Activated CD8-positive, alpha-beta memory T cell treated with anti-CD3 and anti-CD28 coated beads for 24 hours (primary cell): ENCODE data around the gene PLOD3.

Experiments
- DNase-seq: peaks from one replicate; pipeline ENCODE4 v3.0.0-alpha.2; 2020

Gene PLOD3

GRCh38 chr7:101175664-101176063, 41.7 kb downstream of the PLOD3 start:
- DNase-seq, result no peak

DNA sequence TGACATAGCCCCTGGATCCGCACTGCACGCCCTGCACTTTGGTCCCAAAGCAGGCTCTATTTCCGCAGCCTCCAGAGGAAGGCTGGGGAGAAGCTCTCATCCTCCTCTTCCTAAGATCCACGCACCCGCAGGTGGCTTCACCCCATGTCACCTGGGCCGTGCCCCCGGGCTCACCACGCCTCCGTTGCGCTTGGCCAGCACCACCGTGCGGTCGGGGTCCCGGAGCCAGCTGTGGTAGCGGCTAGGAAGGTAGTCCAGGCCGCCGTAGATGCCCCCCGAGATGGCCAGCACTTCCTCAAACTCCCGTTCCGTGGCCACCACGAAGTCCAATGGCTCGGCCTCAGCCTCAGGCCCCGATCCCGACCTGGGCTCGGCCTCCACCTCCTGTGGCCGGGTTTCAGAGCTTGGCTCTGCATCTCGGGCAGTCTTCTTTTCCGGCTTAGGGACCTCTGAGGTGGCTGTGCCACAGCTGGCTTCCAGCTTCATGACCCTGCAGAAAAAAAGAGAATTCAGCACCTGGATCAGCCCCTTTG, 43.0 kb downstream of the PLOD3 start:
- no peak for DNase-seq

- peak; percentile 86 for DNase-seq
Measured at GRCh38 chr7:101173752-101174244, 43.6 kb downstream of the PLOD3 start.

GRCh38 chr7:101172854-101173751, 44.3 kb downstream of the PLOD3 start:
- peak; percentile 63 for DNase-seq

DNA sequence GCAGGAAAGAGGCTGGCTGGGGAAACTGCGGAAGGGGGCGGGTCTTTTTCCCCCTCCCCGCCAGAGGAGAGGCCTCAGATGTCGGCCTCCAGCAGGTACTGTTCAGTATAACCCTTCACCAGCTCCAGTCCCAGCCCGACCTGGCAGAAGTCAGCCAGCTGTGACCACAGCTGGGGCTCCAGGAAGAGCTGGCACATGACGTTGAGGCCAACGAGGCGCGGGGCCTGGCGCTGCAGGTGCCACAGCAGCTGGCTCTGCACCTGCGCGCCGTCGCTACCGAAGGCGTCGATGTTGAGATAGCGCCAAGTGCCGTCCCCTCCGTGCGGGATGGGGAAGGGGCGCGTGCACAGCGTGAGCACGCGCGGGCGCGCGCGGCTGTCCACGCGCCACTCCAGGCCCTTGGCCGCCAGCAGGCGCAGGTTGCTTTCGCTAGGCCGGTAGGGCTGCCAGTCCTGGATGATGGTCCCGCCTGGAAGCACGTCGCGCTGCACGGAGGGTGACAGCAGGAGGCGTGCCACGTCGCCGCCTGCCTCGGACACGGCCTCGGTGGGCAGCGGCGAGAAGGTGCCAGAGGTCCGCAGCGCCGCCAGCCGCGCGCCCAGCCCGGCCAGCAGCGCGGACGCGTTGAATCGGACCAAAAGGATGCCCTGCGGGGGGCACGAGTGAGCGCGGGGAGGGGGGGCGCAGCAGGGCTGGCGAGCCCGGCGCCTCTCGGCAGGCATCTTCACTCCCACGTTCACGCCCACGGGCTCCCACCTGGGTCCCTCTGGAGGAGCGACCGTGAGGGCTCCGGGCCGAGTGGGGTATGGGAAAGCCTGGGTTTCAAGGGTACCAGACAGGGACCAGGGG, 45.2 kb downstream of the PLOD3 start:
- no peak for DNase-seq

- no peak for DNase-seq
Measured at GRCh38 chr7:101171442-101171837, 45.9 kb downstream of the PLOD3 start.

GRCh38 chr7:101170617-101171441, 46.6 kb downstream of the PLOD3 start:
- no peak for DNase-seq

DNA sequence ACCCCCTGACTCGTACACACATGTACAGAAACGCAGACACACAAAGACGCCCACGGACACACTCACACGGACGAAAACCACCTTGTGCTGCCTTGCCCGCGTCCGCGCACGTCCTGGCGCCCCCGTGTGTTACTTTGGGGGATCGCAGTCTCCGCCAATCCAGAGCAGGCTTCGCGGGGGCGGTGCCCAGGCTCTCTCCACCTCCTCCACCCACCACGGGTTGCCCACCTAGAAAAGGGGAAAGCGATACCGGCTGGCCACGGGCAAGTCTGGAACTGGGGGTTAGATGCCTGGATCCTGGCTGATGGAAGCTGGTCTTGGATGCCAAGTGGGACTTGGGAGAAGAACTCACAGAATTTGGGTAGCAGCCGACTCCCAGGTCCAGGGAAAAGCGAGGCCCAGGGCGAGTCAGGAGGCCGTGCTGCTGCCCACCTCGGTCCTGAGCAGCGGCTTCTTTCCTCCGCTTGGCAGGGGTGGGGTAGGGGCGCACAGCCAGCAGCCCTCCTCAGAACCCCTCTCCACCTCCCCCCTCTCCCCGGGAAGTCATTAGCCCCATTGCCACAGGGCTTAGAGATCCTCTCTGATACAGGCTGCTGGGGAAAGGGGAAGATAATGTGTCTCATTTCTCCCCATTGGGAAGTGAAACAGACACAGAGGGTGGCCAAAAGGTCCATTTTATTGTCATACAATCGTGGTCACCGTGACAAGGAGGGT, 47.4 kb downstream of the PLOD3 start:
- peak; percentile 93 for DNase-seq

GRCh38 chr7:101169110-101169837, 48.1 kb downstream of the PLOD3 start:
- DNase-seq, result no peak

GRCh38 chr7:101168412-101169049, 48.9 kb downstream of the PLOD3 start:
- DNase-seq, result peak; percentile 60

- no peak for DNase-seq
Measured at GRCh38 chr7:101167645-101168411, 49.6 kb downstream of the PLOD3 start.

DNA sequence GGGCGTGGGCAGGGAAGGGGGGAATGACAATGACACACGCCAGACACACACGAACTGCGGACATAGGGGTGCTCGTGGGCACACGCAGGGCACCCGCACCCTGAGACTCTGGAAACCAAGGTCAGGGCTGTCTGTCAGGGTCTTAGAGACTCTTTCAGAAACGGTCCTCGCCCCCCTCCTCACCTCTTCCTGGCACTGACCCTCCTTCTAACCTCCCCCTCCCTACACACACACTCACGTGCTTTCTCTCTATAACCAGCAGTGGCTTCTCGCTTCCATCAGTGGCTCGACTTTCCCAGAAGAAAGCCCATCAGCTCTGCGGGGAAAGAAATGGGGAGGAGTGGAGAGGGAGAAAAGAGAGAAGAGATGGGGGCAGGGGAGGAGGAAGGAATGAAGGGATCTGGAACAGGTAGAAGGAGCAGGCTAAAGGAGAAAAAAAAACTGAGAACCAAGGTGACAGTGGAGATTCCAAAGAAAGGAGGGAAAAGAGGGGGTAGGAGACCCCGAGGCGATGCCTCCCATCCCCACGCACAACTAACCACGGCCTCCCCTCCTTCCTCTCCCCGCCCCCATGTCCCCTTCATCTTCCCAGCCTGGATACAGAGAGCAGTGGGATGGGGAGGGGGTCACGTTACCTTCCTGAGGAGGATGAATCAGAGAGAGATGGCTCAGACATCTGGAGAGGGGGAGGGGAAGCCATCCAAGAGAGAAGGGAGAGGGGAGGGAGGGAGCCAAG, 50.3 kb downstream of the PLOD3 start:
- no peak for DNase-seq

GRCh38 chr7:101166648-101166908, 50.8 kb downstream of the PLOD3 start:
- no peak for DNase-seq

- DNase-seq, result no peak
Measured at GRCh38 chr7:101165958-101166647, 51.3 kb downstream of the PLOD3 start.

- DNase-seq, result peak; percentile 96
Measured at GRCh38 chr7:101165075-101165957, 52.1 kb downstream of the PLOD3 start, which contains the start of gene VGF. VGF (minus strand) TSS chr7:101165569; CDS start chr7:101164843, 726 bp downstream.

DNA sequence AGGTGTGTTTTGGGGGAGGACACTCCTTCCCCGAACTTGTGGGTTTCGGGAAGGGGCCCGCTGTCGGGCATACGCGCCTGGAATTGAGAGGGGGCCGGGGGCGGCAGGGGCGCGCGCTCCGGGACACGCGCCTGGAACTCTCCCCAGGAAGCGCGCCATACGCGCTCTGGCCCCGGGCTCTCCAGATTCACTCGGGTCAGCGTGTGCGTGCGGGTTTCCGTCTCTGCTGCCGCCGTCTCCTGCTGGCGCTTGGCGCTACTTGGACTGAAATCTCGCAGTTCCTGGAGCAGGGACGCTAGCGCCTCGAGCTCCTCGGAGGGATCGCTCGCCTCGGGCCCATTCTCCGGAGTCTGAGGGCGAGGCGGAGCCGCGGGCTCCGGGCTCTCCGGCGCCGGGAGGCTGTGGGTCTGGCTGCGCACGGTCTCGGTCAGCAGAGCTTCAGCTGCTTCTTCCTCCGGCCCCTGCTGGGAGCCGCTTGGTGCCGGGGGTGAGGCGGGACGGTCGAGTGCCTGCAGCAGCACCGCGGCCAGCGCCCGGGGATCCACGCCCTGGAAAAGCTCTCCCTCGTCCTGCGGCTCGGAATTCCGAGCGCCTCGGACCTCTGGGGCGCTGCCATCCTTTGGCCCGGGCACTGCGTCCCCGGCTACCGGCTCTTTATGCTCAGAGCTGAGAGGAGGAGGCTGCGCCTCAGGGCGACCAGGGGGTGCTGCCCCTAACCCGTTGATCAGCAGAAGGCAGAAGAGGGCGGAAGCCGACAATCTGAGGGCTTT, 53.1 kb downstream of the PLOD3 start:
- DNase-seq, result no peak
